ENCODE data around the gene GPR155.

GPR155 gene

DNA sequence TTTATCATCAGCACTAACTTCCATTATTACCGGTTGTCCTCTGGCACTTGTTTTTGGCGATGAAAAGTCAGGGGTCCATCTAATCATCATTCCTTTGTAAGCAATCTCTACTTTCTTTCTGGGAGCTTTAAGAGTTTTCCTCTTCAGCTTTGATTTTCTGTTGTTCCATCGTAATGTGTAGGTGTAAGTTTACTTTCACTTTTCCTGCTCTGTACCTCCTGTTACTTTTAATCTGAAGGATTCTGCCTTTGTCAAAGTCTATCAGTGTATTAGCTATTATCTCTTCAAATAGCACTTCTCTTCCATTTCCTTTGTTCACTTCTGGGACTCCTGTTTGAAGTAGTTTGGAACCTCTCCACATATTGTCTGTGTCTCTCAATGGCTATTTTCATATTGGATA lies 25.5 kb upstream of the GPR155 start:
- H3K9ac ChIP-seq (ENCODE audit: low read depth, low read length) = no peak overlapping the region
- TF ChIP-seq EZH2 (IDR thresholded peaks at IDR 0.05; ENCODE audit: borderline replicate concordance, low read depth, low read length, severe bottlenecking) (no peak), CTCF (IDR thresholded peaks at IDR 0.05; ENCODE audit: borderline replicate concordance, extremely low read depth, low read length, poor library complexity, severe bottlenecking) (no peak)
- peak overlapping the region; percentile 29; the same call in 1 of the 2 replicates for H2AFZ ChIP-seq (ENCODE audit: low read depth, low read length)
- no peak for DNase-seq
- no peak overlapping the region for H3K4me2 ChIP-seq (ENCODE audit: insufficient read depth, low read length)
- no peaks in the 10 kb centered on the region for H3K79me2 ChIP-seq (ENCODE audit: insufficient read depth, low read length)
- H3K4me1 ChIP-seq (ENCODE audit: insufficient read depth, low read length) = no peaks in the 10 kb centered on the region
- no peak overlapping the region for H3K4me3 ChIP-seq (ENCODE audit: low read depth in 1 of 2, low read length in 2 of 2)
- H3K9me3 ChIP-seq (ENCODE audit: insufficient read depth, low read length, severe bottlenecking) = peaks cover 39% of the 10 kb centered on the region
- H3K27me3 ChIP-seq (ENCODE audit: insufficient read depth, low read length, poor library complexity) = no peaks in the 10 kb centered on the region
- no peaks in the 10 kb centered on the region for H3K36me3 ChIP-seq (ENCODE audit: insufficient read depth, low read length)
- H4K20me1 ChIP-seq (ENCODE audit: insufficient read depth, low read length) = no peaks in the 10 kb centered on the region
- H3K27ac ChIP-seq (ENCODE audit: low read length) = no peak overlapping the region
- ATAC-seq (ENCODE audit: insufficient read depth, low read depth) = no peak

GRCh38 chr2:174511580-174512260 lies 24.9 kb upstream of the GPR155 start:
- H3K79me2 ChIP-seq (ENCODE audit: insufficient read depth, low read length) = no peaks in the 10 kb centered on the region
- TF ChIP-seq CTCF (IDR thresholded peaks at IDR 0.05; ENCODE audit: borderline replicate concordance, extremely low read depth, low read length, poor library complexity, severe bottlenecking) = no peak
- H4K20me1 ChIP-seq (ENCODE audit: insufficient read depth, low read length) = no peaks in the 10 kb centered on the region
- H3K27ac ChIP-seq (ENCODE audit: low read length) = no peak overlapping the region
- no peak overlapping the region for H2AFZ ChIP-seq (ENCODE audit: low read depth, low read length)
- peaks cover 42% of the 10 kb centered on the region for H3K9me3 ChIP-seq (ENCODE audit: insufficient read depth, low read length, severe bottlenecking)
- H3K9ac ChIP-seq (ENCODE audit: low read depth, low read length) = no peak overlapping the region
- no peak overlapping the region for H3K4me2 ChIP-seq (ENCODE audit: insufficient read depth, low read length)
- H3K4me3 ChIP-seq (ENCODE audit: low read depth in 1 of 2, low read length in 2 of 2) = no peak overlapping the region
- no peak for ATAC-seq (ENCODE audit: insufficient read depth, low read depth)
- no peaks in the 10 kb centered on the region for H3K4me1 ChIP-seq (ENCODE audit: insufficient read depth, low read length)
- no peaks in the 10 kb centered on the region for H3K27me3 ChIP-seq (ENCODE audit: insufficient read depth, low read length, poor library complexity)
- DNase-seq = no peak
- H3K36me3 ChIP-seq (ENCODE audit: insufficient read depth, low read length) = no peaks in the 10 kb centered on the region

- Histone ChIP-seq H3K27ac (ENCODE audit: low read length) (no peak overlapping the region), H4K20me1 (ENCODE audit: insufficient read depth, low read length) (no peaks in the 10 kb centered on the region), H3K9me3 (ENCODE audit: insufficient read depth, low read length, severe bottlenecking) (peaks cover 42% of the 10 kb centered on the region), H3K4me1 (ENCODE audit: insufficient read depth, low read length) (no peaks in the 10 kb centered on the region), H3K9ac (ENCODE audit: low read depth, low read length) (no peak overlapping the region), H3K36me3 (ENCODE audit: insufficient read depth, low read length) (no peaks in the 10 kb centered on the region), H3K4me2 (ENCODE audit: insufficient read depth, low read length) (no peak overlapping the region), H2AFZ (ENCODE audit: low read depth, low read length) (no peak overlapping the region), H3K79me2 (ENCODE audit: insufficient read depth, low read length) (no peaks in the 10 kb centered on the region), H3K27me3 (ENCODE audit: insufficient read depth, low read length, poor library complexity) (no peaks in the 10 kb centered on the region), H3K4me3 (ENCODE audit: low read depth in 1 of 2, low read length in 2 of 2) (no peak overlapping the region)
- ATAC-seq (ENCODE audit: insufficient read depth, low read depth) (no peak), DNase-seq (no peak)
- TF ChIP-seq CTCF (IDR thresholded peaks at IDR 0.05; ENCODE audit: borderline replicate concordance, extremely low read depth, low read length, poor library complexity, severe bottlenecking) (no peak), EZH2 (IDR thresholded peaks at IDR 0.05; ENCODE audit: borderline replicate concordance, low read depth, low read length, severe bottlenecking) (no peak)
Observed at GRCh38 chr2:174510583-174511189, 23.9 kb upstream of the GPR155 start.

All from DND-41 (cell line).